ENCODE results near the gene PABPC1L. TPM values are rescaled to one million over a fixed set of nuclear protein-coding genes. Genes with fewer than 3 reads are reported as not detected.
A peak's percentile ranks its signal among the peaks of the same experiment; 100 is the strongest.

Gene PABPC1L
- polyA plus RNA-seq, 2 of the 4 experiments (the other 2 are of a cell fraction), result 37.1 to 73.1 TPM

DNA sequence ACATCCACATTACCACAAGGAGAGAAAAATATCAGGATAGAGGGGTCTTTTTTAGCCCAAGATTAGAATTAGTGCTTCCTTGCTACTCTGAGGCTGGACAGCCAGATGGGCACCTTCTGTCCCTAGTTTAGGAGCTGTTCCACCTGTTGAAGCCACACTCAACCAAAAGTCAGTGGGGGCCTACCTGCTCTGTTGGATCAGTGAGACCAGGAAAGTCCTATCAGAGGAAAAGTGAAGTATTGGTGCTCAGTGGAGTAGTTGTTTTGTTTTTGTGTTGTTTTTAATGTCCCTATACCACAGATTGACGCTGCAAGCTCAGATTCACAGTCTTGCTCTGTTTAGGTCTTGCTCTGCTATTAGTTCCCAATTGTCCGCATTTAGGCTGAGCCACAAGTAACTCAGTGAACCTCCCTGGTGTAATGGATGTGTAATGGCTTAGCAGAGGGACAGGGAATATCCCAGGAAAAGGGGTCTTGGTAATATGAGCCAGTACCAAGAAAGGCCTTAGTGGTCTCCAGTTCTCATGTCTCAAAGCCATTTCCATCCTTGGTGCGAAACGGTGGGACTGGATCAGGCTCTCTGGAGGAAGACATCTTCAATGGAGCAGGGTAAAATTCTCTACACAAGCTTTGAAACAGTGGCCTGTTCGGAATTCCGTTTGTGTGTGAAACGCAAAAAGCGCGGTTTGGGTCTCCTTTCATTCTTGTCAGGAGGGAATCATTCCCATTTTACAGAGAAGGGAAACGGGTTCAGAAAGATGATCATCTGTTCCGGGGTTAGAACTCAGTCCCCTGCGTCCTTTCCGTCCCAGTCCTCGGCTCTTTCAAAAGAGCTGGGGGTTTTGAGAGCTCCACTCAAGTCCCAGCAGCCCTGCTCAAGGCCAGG is 631 bp upstream of the PABPC1L start:
- WGBS (ENCODE audit: missing lambda C conversion rate), result 89% methylated on average over 14 of the region's 14 CpGs
- peak overlapping the region; percentile 80 for H3K4me2 ChIP-seq
- H3K27ac ChIP-seq, result peak overlapping the region in 1 of 2 experiments; percentile 94; a peak in 3 of 6 replicates
- no peak for FAIRE-seq
- ATAC-seq, result peak in 1 of 2 experiments; percentile 3; a peak in 1 of 6 replicates
- DNase-seq (ENCODE audit: low read depth in 1 of 2, low spot score in 1 of 2), result no peak
- ChIA-PET CTCF (interaction anchor here (0.6 to 1.7 kb wide), 2 partner anchors 38 to 102 kb away, joined by 3 to 5 read pairs; no protein-coding TSS in a partner anchor), POLR2A (interaction anchor here (0.7 to 2.4 kb wide), 5 partner anchors 14 to 427 kb away, joined by 3 to 6 read pairs (median 3); partner anchors contain the start of genes TOMM34 and YWHAB)
- peak overlapping the region; percentile 73; the same call in 2 of the 3 replicates for H3K4me3 ChIP-seq
- peaks cover 5% of the 10 kb centered on the region; the same call in 1 of the 3 replicates for H3K4me1 ChIP-seq
- H3K9me3 ChIP-seq, result no peaks in the 10 kb centered on the region
- TF ChIP-seq JUNB (IDR thresholded peaks at IDR 0.05) (no peak), POLR2AphosphoS2 (conservative IDR thresholded peaks at IDR 0.05; ENCODE audit: low read length) (peak; percentile 58; the same call in 1 of the 2 replicates)

DNA sequence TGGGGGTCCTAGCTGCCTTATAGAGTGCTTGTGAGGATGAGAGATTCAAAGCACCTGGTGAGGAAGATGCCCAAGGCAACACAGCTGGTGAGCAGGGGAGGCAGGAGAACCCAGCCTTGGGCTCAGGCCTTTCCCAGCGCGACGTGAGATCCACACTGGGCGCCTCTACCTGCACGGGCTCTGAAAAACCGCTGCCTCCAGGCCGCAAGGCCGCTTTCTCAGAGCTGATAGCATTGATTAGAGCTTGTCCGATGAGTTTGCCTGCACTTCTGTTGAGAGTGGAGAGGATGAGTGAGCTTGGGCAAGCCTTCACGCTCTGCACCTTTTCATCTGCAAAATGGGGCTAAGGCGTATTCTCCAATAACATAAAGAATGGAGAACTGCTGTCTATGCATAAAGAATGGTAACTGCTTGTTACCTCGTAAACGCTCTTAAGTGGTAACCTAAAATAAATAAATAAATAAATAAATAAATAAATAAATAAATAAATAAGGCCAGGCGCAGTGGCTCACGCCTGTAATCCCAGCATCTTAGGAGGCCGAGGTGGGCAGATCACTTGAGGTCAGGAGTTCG is 916 bp downstream of the PABPC1L start:
- Histone ChIP-seq H3K4me1 (peaks cover 5% of the 10 kb centered on the region; the same call in 1 of the 3 replicates), H3K9me3 (no peaks in the 10 kb centered on the region), H3K4me3 (peak overlapping the region; percentile 73), H3K4me2 (peak overlapping the region; percentile 80), H3K27ac (peak overlapping the region; percentile 75 to 94)
- ChIA-PET CTCF (interaction anchor here (0.7 to 1.5 kb wide), 7 partner anchors 8 to 163 kb away, joined by 3 to 5 read pairs (median 4); no protein-coding TSS in a partner anchor), POLR2A (interaction anchor here (2.4 kb wide), 1 partner anchor 25 kb away, joined by 6 read pairs; the partner anchor contains the start of gene YWHAB)
- DNase-seq (ENCODE audit: low read depth in 1 of 2, low spot score in 1 of 2) (peak; percentile 11 to 26), FAIRE-seq (no peak), ATAC-seq (peak; percentile 30 to 44; a peak in 4 of 6 replicates)
- WGBS (ENCODE audit: missing lambda C conversion rate), result 36% methylated on average over 17 of the region's 17 CpGs
- TF ChIP-seq ZC3H11A (IDR thresholded peaks at IDR 0.05) (peak; percentile 99), CHD4 (IDR thresholded peaks at IDR 0.05; ENCODE audit: borderline replicate concordance) (no peak)

DNA sequence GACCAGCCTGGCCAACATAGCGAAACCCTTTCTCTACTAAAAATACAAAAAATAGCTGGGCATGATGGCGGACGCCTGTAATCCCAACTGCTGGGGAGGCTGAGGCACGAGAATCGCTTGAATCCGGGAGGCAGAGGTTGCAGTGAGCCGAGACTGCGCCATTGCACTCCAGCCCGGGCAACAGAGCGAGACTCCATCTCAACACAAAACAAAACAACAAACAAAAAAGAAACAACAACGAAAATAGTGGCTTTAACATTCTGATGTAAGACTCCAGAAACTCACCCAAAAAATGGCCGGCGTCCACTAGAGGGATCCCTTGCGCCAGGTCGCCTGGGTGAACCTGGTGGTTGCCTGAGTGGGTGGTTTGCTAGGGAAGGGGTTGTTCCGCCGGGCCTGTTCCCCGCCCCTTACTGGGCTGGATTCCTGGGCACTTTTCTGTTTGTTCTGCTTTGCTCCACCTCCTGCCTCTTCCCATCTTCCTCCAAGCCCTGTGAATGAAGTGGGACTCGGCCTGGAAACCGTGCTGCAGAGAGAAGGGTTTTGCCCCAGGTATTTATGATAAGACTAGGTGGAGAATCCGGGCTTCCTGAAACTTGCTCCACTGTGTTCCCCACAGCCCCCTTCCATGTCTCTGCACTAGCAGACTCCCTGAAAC is 1.5 kb downstream of the PABPC1L start:
- ChIA-PET POLR2A (interaction anchor here (2.4 kb wide), 1 partner anchor 26 kb away, joined by 6 read pairs; the partner anchor contains the start of gene YWHAB), CTCF (interaction anchor here (0.7 to 1.5 kb wide), 7 partner anchors 9 to 164 kb away, joined by 3 to 5 read pairs (median 4); no protein-coding TSS in a partner anchor)
- H3K4me2 ChIP-seq, result peak overlapping the region; percentile 80
- no peaks in the 10 kb centered on the region for H3K9me3 ChIP-seq
- peak overlapping the region; percentile 73 for H3K4me3 ChIP-seq
- peak overlapping the region; percentile 75 to 94 for H3K27ac ChIP-seq
- FAIRE-seq (no peak), DNase-seq (ENCODE audit: low read depth in 1 of 2, low spot score in 1 of 2) (peak; percentile 78 to 88), ATAC-seq (peak; percentile 54 to 79; a peak in 5 of 6 replicates)
- H3K4me1 ChIP-seq, result peaks cover 5% of the 10 kb centered on the region; the same call in 1 of the 3 replicates
- WGBS (ENCODE audit: missing lambda C conversion rate), result 38% methylated on average over 21 of the region's 21 CpGs
- TF ChIP-seq MAZ (IDR thresholded peaks at IDR 0.05; ENCODE audit: borderline replicate concordance, low read depth, low read length), result no peak
- peak; percentile 37; the same call in 1 of the 3 replicates for TF ChIP-seq SMC3 (IDR thresholded peaks at IDR 0.05)
- TF ChIP-seq, protein P1, sequence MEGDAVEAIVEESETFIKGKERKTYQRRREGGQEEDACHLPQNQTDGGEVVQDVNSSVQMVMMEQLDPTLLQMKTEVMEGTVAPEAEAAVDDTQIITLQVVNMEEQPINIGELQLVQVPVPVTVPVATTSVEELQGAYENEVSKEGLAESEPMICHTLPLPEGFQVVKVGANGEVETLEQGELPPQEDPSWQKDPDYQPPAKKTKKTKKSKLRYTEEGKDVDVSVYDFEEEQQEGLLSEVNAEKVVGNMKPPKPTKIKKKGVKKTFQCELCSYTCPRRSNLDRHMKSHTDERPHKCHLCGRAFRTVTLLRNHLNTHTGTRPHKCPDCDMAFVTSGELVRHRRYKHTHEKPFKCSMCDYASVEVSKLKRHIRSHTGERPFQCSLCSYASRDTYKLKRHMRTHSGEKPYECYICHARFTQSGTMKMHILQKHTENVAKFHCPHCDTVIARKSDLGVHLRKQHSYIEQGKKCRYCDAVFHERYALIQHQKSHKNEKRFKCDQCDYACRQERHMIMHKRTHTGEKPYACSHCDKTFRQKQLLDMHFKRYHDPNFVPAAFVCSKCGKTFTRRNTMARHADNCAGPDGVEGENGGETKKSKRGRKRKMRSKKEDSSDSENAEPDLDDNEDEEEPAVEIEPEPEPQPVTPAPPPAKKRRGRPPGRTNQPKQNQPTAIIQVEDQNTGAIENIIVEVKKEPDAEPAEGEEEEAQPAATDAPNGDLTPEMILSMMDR (IDR thresholded peaks at IDR 0.05), result peak; percentile 57
- peak; percentile 52 to 62 for TF ChIP-seq RAD21 (conservative IDR thresholded peaks at IDR 0.05 in 1 of 2, IDR thresholded peaks at IDR 0.05 in 1 of 2)
- 0 out of 4 replicates have a peak, but pooled peaks of 1 of the 2 experiments have one; percentile 3 for TF ChIP-seq CEBPB (IDR thresholded peaks at IDR 0.05)

DNA sequence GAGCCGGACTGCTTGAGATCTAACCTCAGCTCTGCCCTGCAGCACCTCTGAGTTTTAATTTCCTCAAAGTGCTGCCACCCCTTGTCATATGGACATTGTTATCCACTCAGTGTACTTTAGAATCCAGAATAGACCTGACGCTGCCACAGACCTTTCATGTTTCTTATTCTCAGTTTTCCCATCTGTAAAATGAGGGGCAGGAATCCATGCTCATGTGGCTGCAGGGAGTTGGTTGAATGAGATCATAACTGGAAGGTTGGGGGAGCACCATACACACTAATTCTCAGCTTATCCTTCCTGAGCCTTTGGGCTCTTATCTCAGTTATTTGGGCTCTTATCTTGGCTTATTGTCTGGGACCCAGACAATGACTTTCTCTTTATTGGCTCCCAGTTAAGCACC is 2.3 kb downstream of the PABPC1L start:
- 87% methylated on average over 2 of the region's 2 CpGs for WGBS (ENCODE audit: missing lambda C conversion rate)
- no peak for FAIRE-seq
- TF ChIP-seq, protein P2, sequence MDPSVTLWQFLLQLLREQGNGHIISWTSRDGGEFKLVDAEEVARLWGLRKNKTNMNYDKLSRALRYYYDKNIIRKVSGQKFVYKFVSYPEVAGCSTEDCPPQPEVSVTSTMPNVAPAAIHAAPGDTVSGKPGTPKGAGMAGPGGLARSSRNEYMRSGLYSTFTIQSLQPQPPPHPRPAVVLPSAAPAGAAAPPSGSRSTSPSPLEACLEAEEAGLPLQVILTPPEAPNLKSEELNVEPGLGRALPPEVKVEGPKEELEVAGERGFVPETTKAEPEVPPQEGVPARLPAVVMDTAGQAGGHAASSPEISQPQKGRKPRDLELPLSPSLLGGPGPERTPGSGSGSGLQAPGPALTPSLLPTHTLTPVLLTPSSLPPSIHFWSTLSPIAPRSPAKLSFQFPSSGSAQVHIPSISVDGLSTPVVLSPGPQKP (IDR thresholded peaks at IDR 0.05; ENCODE audit: low read depth, low read length), result no peak
- TF ChIP-seq, protein P3, sequence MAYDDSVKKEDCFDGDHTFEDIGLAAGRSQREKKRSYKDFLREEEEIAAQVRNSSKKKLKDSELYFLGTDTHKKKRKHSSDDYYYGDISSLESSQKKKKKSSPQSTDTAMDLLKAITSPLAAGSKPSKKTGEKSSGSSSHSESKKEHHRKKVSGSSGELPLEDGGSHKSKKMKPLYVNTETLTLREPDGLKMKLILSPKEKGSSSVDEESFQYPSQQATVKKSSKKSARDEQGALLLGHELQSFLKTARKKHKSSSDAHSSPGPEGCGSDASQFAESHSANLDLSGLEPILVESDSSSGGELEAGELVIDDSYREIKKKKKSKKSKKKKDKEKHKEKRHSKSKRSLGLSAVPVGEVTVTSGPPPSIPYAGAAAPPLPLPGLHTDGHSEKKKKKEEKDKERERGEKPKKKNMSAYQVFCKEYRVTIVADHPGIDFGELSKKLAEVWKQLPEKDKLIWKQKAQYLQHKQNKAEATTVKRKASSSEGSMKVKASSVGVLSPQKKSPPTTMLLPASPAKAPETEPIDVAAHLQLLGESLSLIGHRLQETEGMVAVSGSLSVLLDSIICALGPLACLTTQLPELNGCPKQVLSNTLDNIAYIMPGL (CRISPR knock-in tag; IDR thresholded peaks at IDR 0.05; ENCODE audit: borderline replicate concordance), result no peak
- TF ChIP-seq, protein P4, sequence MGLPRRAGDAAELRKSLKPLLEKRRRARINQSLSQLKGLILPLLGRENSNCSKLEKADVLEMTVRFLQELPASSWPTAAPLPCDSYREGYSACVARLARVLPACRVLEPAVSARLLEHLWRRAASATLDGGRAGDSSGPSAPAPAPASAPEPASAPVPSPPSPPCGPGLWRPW (IDR thresholded peaks at IDR 0.05), result no peak
- TF ChIP-seq ZFP36 (IDR thresholded peaks at IDR 0.05; ENCODE audit: borderline replicate concordance, partially characterized antibody) (no peak), HOXA7 (CRISPR knock-in tag; IDR thresholded peaks at IDR 0.05) (no peak), FOSB (CRISPR knock-in tag; IDR thresholded peaks at IDR 0.05) (no peak), CBX8 (IDR thresholded peaks at IDR 0.05) (no peak), EHMT2 (IDR thresholded peaks at IDR 0.05; ENCODE audit: low read depth) (no peak), MYC (IDR thresholded peaks at IDR 0.05; ENCODE audit: borderline replicate concordance, low read length) (no peak), FOSL2 (IDR thresholded peaks at IDR 0.05) (no peak), FOSL2 (CRISPR knock-in tag; IDR thresholded peaks at IDR 0.05) (no peak)

More for the DNA sequence above, 2.3 kb downstream of the PABPC1L start:
- Histone ChIP-seq H3K4me3 (no peak overlapping the region), H3K4me1 (peaks cover 5% of the 10 kb centered on the region; the same call in 1 of the 3 replicates), H3K9me3 (no peaks in the 10 kb centered on the region), H3K27ac (no peak overlapping the region), H3K4me2 (no peak overlapping the region)
- ChIA-PET CTCF (interaction anchor here (1.1 to 1.6 kb wide), 3 partner anchors 30 to 185 kb away, joined by 3 to 5 read pairs (median 4); no protein-coding TSS in a partner anchor), POLR2A (no interaction called here)
- no peak for DNase-seq (ENCODE audit: low read depth in 1 of 2, low spot score in 1 of 2)
- ATAC-seq, result no peak

Data from A549 (cell line).